Keratinocyte (primary cell): ENCODE results near the gene VASP.

Experiments
- EZH2 ChIP-seq: IDR thresholded peaks from one replicate; pipeline ENCODE4 v1.6.1; 2012; ENCODE audit warnings: inconsistent platforms, mild to moderate bottlenecking, low read length, moderate library complexity
- TF ChIP-seq, protein P1 (sequence below), 3 experiments: IDR thresholded peaks in 1 of 3; conservative IDR thresholded peaks in 1 of 3; optimal IDR thresholded peaks in 1 of 3; 2 replicates in 2 of 3; 3 replicates in 1 of 3; pipeline versions ENCODE3 to v1.5.1; 2011; ENCODE audit warnings: low read length in 3 of 3, mild to moderate bottlenecking in 3 of 3, moderate library complexity in 2 of 3, control low read depth in 1 of 3, inconsistent platforms in 1 of 3; ENCODE audit not compliant: insufficient read depth in 2 of 3; ENCODE audit errors: extremely low read depth in 1 of 3

DNA sequence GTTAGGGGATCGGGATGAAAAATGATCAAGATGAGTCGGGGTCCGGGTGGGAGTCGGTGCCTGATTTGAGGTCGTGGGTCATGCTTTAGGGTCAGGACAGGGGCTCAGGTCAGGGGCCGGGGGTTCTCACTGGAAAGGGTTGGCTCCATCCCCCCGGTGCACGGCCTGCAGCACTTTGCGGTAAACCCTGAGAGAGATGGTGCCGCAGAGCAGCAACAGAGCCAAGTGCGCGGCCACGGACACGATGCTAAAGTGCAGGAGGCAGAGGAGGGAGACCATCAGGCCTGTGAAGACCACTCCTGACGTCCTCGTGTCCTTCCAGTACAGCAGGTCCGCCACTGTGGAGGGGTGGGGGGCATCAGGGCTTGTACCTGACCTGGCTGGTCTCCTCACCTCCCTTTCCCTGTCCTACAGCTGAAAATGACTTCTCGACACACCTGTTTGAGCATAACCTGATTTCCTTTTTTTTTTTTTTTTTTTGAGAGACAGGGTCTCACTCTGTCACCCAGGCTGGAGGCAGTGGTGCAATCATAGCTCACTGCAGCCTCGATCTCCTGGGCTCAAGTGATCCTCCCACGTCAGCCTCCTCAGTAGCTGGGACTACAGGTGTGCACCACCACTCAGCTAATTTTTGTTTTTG, 17.9 kb upstream of the VASP start:
- TF ChIP-seq, protein P1, sequence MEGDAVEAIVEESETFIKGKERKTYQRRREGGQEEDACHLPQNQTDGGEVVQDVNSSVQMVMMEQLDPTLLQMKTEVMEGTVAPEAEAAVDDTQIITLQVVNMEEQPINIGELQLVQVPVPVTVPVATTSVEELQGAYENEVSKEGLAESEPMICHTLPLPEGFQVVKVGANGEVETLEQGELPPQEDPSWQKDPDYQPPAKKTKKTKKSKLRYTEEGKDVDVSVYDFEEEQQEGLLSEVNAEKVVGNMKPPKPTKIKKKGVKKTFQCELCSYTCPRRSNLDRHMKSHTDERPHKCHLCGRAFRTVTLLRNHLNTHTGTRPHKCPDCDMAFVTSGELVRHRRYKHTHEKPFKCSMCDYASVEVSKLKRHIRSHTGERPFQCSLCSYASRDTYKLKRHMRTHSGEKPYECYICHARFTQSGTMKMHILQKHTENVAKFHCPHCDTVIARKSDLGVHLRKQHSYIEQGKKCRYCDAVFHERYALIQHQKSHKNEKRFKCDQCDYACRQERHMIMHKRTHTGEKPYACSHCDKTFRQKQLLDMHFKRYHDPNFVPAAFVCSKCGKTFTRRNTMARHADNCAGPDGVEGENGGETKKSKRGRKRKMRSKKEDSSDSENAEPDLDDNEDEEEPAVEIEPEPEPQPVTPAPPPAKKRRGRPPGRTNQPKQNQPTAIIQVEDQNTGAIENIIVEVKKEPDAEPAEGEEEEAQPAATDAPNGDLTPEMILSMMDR (optimal IDR thresholded peaks at IDR 0.05 in 1 of 3, IDR thresholded peaks at IDR 0.05 in 1 of 3, conservative IDR thresholded peaks at IDR 0.05 in 1 of 3; ENCODE audit: extremely low read depth in 1 of 3, insufficient read depth in 2 of 3, low read length in 3 of 3): no peak
- no peak for TF ChIP-seq EZH2
